ENCODE measurements around the gene NPBWR2.

Gene NPBWR2

GRCh38 chr20:64116016-64116415 is 8.7 kb upstream of the NPBWR2 start:
- no peak for TF ChIP-seq CTCF (conservative IDR thresholded peaks at IDR 0.05; ENCODE audit: low read depth, low read length)
- Histone ChIP-seq H3K9ac (no peak overlapping the region), H3K4me3 (IDR thresholded peaks at IDR 0.05; ENCODE audit: insufficient read depth, low read depth, low read length) (no peak overlapping the region), H3K4me2 (no peak overlapping the region), H3K79me2 (ENCODE audit: insufficient read depth, low read depth) (no peaks in the 10 kb centered on the region), H2AFZ (ENCODE audit: low read depth) (no peak overlapping the region), H3K27me3 (ENCODE audit: insufficient read depth, low read depth) (peaks cover 69% of the 10 kb centered on the region), H4K20me1 (ENCODE audit: insufficient read depth) (no peaks in the 10 kb centered on the region), H3K27ac (no peak overlapping the region), H3K36me3 (ENCODE audit: insufficient read depth) (no peaks in the 10 kb centered on the region), H3K4me1 (ENCODE audit: low read depth, poor library complexity, severe bottlenecking) (peaks cover 8% of the 10 kb centered on the region)

- H3K79me2 ChIP-seq (ENCODE audit: insufficient read depth, low read depth), result no peaks in the 10 kb centered on the region
- no peak overlapping the region for H2AFZ ChIP-seq (ENCODE audit: low read depth)
- H3K9ac ChIP-seq, result no peak overlapping the region
- peaks cover 70% of the 10 kb centered on the region for H3K27me3 ChIP-seq (ENCODE audit: insufficient read depth, low read depth)
- H3K4me2 ChIP-seq, result no peak overlapping the region
- peaks cover 4% of the 10 kb centered on the region for H3K4me1 ChIP-seq (ENCODE audit: low read depth, poor library complexity, severe bottlenecking)
- no peaks in the 10 kb centered on the region for H3K36me3 ChIP-seq (ENCODE audit: insufficient read depth)
- H3K27ac ChIP-seq, result no peak overlapping the region
- H3K4me3 ChIP-seq (IDR thresholded peaks at IDR 0.05; ENCODE audit: insufficient read depth, low read depth, low read length), result no peak overlapping the region
- TF ChIP-seq CTCF (conservative IDR thresholded peaks at IDR 0.05; ENCODE audit: low read depth, low read length), result no peak
- H4K20me1 ChIP-seq (ENCODE audit: insufficient read depth), result no peaks in the 10 kb centered on the region
Measured at GRCh38 chr20:64115171-64115911, 8.0 kb upstream of the NPBWR2 start.

- peaks cover 76% of the 10 kb centered on the region for H3K27me3 ChIP-seq (ENCODE audit: insufficient read depth, low read depth)
- no peak for TF ChIP-seq CTCF (conservative IDR thresholded peaks at IDR 0.05; ENCODE audit: low read depth, low read length)
- H3K27ac ChIP-seq, result no peak overlapping the region
- H3K4me1 ChIP-seq (ENCODE audit: low read depth, poor library complexity, severe bottlenecking), result no peaks in the 10 kb centered on the region
- H3K36me3 ChIP-seq (ENCODE audit: insufficient read depth), result no peaks in the 10 kb centered on the region
- H3K79me2 ChIP-seq (ENCODE audit: insufficient read depth, low read depth), result no peaks in the 10 kb centered on the region
- H3K4me3 ChIP-seq (IDR thresholded peaks at IDR 0.05; ENCODE audit: insufficient read depth, low read depth, low read length), result no peak overlapping the region
- no peak overlapping the region for H2AFZ ChIP-seq (ENCODE audit: low read depth)
- no peaks in the 10 kb centered on the region for H4K20me1 ChIP-seq (ENCODE audit: insufficient read depth)
- no peak overlapping the region for H3K4me2 ChIP-seq
- H3K9ac ChIP-seq, result no peak overlapping the region
Measured at GRCh38 chr20:64114356-64114971, 7.1 kb upstream of the NPBWR2 start.

- Histone ChIP-seq H3K4me1 (ENCODE audit: low read depth, poor library complexity, severe bottlenecking) (no peaks in the 10 kb centered on the region), H3K27ac (no peak overlapping the region), H2AFZ (ENCODE audit: low read depth) (no peak overlapping the region), H3K79me2 (ENCODE audit: insufficient read depth, low read depth) (no peaks in the 10 kb centered on the region), H3K9ac (no peak overlapping the region), H3K4me3 (IDR thresholded peaks at IDR 0.05; ENCODE audit: insufficient read depth, low read depth, low read length) (no peak overlapping the region), H3K36me3 (ENCODE audit: insufficient read depth) (no peaks in the 10 kb centered on the region), H3K4me2 (no peak overlapping the region), H4K20me1 (ENCODE audit: insufficient read depth) (no peaks in the 10 kb centered on the region), H3K27me3 (ENCODE audit: insufficient read depth, low read depth) (peaks cover 79% of the 10 kb centered on the region)
- no peak for TF ChIP-seq CTCF (conservative IDR thresholded peaks at IDR 0.05; ENCODE audit: low read depth, low read length)
Measured at GRCh38 chr20:64113796-64114355, 6.5 kb upstream of the NPBWR2 start.
